GM12892 (cell line): ENCODE results near the gene TMEM80.

ENCODE experiments used
- POLR2A ChIP-seq: IDR thresholded peaks from 2 replicates; pipeline ENCODE4 v1.6.1; 2011; ENCODE audit warnings: low read depth, low read length, control low read depth
- POLR2AphosphoS5 ChIP-seq: IDR thresholded peaks from 2 replicates; pipeline ENCODE4 v1.6.1; 2011; ENCODE audit warnings: low read depth, low read length, control low read depth
- TAF1 ChIP-seq: IDR thresholded peaks from 2 replicates; pipeline ENCODE4 v1.6.1; 2011; ENCODE audit warnings: low read depth, mild to moderate bottlenecking, control low read depth, low read length, borderline replicate concordance

- TF ChIP-seq TAF1 = no peak
- TF ChIP-seq POLR2AphosphoS5 = no peak
- no peak for TF ChIP-seq POLR2A
Observed at GRCh38 chr11:722346-722811, 26.8 kb downstream of the TMEM80 start.
